Panc1 (cell line): Measurements from ENCODE around the gene ZNF627. TPM values are rescaled to one million over a fixed set of nuclear protein-coding genes. Genes with fewer than 3 reads are reported as not detected.

ENCODE experiments used
- ATAC-seq: fragments of 200-7000 bp; cut with Tn5 transposase; 2 replicates; pipeline ENCODE4 v1.9.1; 2020; ENCODE audit warnings: mild to moderate bottlenecking, moderate library complexity
- BruUV-seq: library from RNA; stranded (reverse); fragments of 400-500 nt; replicated peaks from 2 replicates; lab custom pipeline; 2021; lab: Mats Ljungman, UMichigan
- CTCF ChIA-PET: fragments of 300-600 bp; sonication (Branson Sonifier 250); formaldehyde crosslinking; loops from one replicate; lab custom pipeline; 2022; ENCODE audit warnings: antibody characterized with exemption; lab: Charles Lee
- POLR2A ChIA-PET: fragments of 300-600 bp; sonication (Branson Sonifier 250); formaldehyde crosslinking; loops from one replicate; lab custom pipeline; 2022; ENCODE audit warnings: antibody characterized with exemption; lab: Charles Lee
- DNase-seq: peaks from one replicate; pipeline ENCODE4 v3.0.0-alpha.2; 2010; ENCODE audit warnings: low read depth, low spot score
- H3K27ac ChIP-seq: 2 replicates; pipeline ENCODE4 v1.5.1; 2011; ENCODE audit warnings: mild to moderate bottlenecking, low read length, inconsistent platforms
- H3K27me3 ChIP-seq: fragments of 200-500 bp; sonication (Bioruptor generic); 2 replicates; pipeline ENCODE4 v1.6.0; 2014; ENCODE audit warnings: low read length, inconsistent platforms; ENCODE audit not compliant: control insufficient read depth, insufficient read depth
- H3K36me3 ChIP-seq: fragments of 200-500 bp; sonication (Bioruptor generic); 2 replicates; pipeline ENCODE4 v1.5.1; 2014; ENCODE audit warnings: inconsistent platforms, mild to moderate bottlenecking, low read length, moderate library complexity; ENCODE audit not compliant: control insufficient read depth, insufficient read depth
- H3K4me1 ChIP-seq: 2 replicates; pipeline ENCODE4 v1.5.1; 2011; ENCODE audit warnings: inconsistent platforms, mild to moderate bottlenecking, low read length, moderate library complexity; ENCODE audit not compliant: control insufficient read depth, insufficient read depth
- H3K4me3 ChIP-seq, 2 experiments: 2 replicates each; pipeline ENCODE4 v1.5.1; 2011 to 2012; ENCODE audit warnings: low read depth in 2 of 2, low read length in 2 of 2, mild to moderate bottlenecking in 2 of 2, inconsistent platforms in 1 of 2, moderate library complexity in 1 of 2
- H3K9me3 ChIP-seq: fragments of 200-500 bp; sonication (Bioruptor generic); 2 replicates; pipeline ENCODE4 v1.5.1; 2014; ENCODE audit warnings: low read depth, mild to moderate bottlenecking, inconsistent platforms, low read length, moderate library complexity; ENCODE audit not compliant: control insufficient read depth, insufficient read depth
- CTCF ChIP-seq: fragments of 450-650 bp; IDR thresholded peaks from 2 replicates; pipeline ENCODE4 v1.5.1; 2017; ENCODE audit warnings: mild to moderate bottlenecking
- POLR2AphosphoS5 ChIP-seq: IDR thresholded peaks from 2 replicates; pipeline ENCODE4 v1.6.1; 2012; ENCODE audit warnings: mild to moderate bottlenecking, low read depth, low read length, moderate library complexity
- REST ChIP-seq, 2 experiments: IDR thresholded peaks; 2 replicates each; pipeline ENCODE4 v1.6.1; 2011 to 2012; ENCODE audit warnings: low read depth in 2 of 2, control low read depth in 1 of 2, low read length in 1 of 2, mild to moderate bottlenecking in 1 of 2, moderate library complexity in 1 of 2; ENCODE audit not compliant: insufficient read depth in 1 of 2
- SIN3A ChIP-seq: IDR thresholded peaks from 2 replicates; pipeline ENCODE4 v1.6.1; 2012; ENCODE audit warnings: low read depth, mild to moderate bottlenecking, low read length, moderate library complexity, borderline replicate concordance; ENCODE audit not compliant: insufficient read depth
- TCF7L2 ChIP-seq: IDR thresholded peaks from 2 replicates; pipeline ENCODE4 v1.6.1; 2011; ENCODE audit warnings: mild to moderate bottlenecking, low read depth, low read length, inconsistent platforms
- in situ Hi-C: cut with HindIII; loops from 2 replicates; pipeline ENCODE4 v1.10.0; 2016; ENCODE audit warnings: low sequenced_read_pairs, low pct_unique_long_range_greater_than_20kb
- intact Hi-C: fragments of 100-400 bp; cut with micrococcal nuclease; formaldehyde crosslinking; loops from one replicate; pipeline ENCODE4 v1.10.0; 2022; ENCODE audit not compliant: unreplicated experiment
- total RNA-seq: library from RNA; stranded (reverse); gene quantifications from one replicate; pipeline ENCODE4 v1.2.1, GENCODE V29; 2021; ENCODE audit not compliant: unreplicated experiment

Gene ZNF627
- total RNA-seq, 1 experiment from 2014 or later = 10.7 TPM

- CTCF ChIA-PET = no interaction called here
- no peaks in the 10 kb centered on the region for H3K4me1 ChIP-seq
- POLR2A ChIA-PET = interaction anchor here (0.7 kb wide), 2 partner anchors 13 to 432 kb away, joined by 3 read pairs; no protein-coding TSS in a partner anchor
- BruUV-seq = no TSS peak
- in situ Hi-C loops (loop anchor here (25.0 kb wide), 1 partner anchor 245 kb away; no protein-coding TSS in a partner anchor), intact Hi-C loops (no loop called here)
- H3K9me3 ChIP-seq = no peaks in the 10 kb centered on the region
- no peak for ATAC-seq
- H3K36me3 ChIP-seq = no peaks in the 10 kb centered on the region; the same call in 1 of the 2 replicates
- H3K4me3 ChIP-seq = no peak overlapping the region
- H3K27ac ChIP-seq = no peak overlapping the region
- H3K27me3 ChIP-seq = no peaks in the 10 kb centered on the region
- no peak for TF ChIP-seq TCF7L2
- no peak for TF ChIP-seq POLR2AphosphoS5
- no peak for TF ChIP-seq REST (IDR thresholded peaks at IDR 0.05; ENCODE audit: insufficient read depth in 1 of 2, low read depth in 2 of 2, low read length in 1 of 2)
- no peak for TF ChIP-seq CTCF
- TF ChIP-seq SIN3A = no peak
- DNase-seq = no peak
Observed at GRCh38 chr19:11556634-11557420, 40.5 kb upstream of the ZNF627 start.

GRCh38 chr19:11558881-11559828, 38.1 kb upstream of the ZNF627 start, which contains the start of gene ELOF1:
Gene ELOF1, minus strand, starts transcription at chr19:11559230. Its CDS starts 4,883 bp downstream, at chr19:11554347.
- CTCF ChIA-PET = interaction anchor here (0.5 to 0.7 kb wide), 3 partner anchors 16 to 283 kb away, joined by 4 read pairs; no protein-coding TSS in a partner anchor
- in situ Hi-C loops (loop anchor here (25.0 kb wide), 1 partner anchor 247 kb away; no protein-coding TSS in a partner anchor), intact Hi-C loops (no loop called here)
- ATAC-seq (peak; percentile 99), DNase-seq (peak; percentile 82)
- peak; percentile 82 for TF ChIP-seq POLR2AphosphoS5
- TF ChIP-seq SIN3A = peak; percentile 89; the same call in 1 of the 2 replicates
- TF ChIP-seq CTCF = no peak
- H3K4me1 ChIP-seq = no peaks in the 10 kb centered on the region
- H3K4me3 ChIP-seq = peak within 1 kb of the TSS; percentile 77 to 80
- H3K27me3 ChIP-seq = no peaks in the 10 kb centered on the region
- H3K9me3 ChIP-seq = no peaks in the 10 kb centered on the region
- BruUV-seq = TSS peak; percentile 99
- POLR2A ChIA-PET = no interaction called here
- peak within 1 kb of the TSS; percentile 93 for H3K27ac ChIP-seq
- H3K36me3 ChIP-seq = no peaks in the 10 kb centered on the region; the same call in 1 of the 2 replicates
